ENCODE measurements around the gene MAPK1IP1L. TPM values are rescaled to one million over a fixed set of nuclear protein-coding genes. Genes with fewer than 3 reads are reported as not detected.

MAPK1IP1L gene
- total and polyA plus RNA-seq, 12 donors: 23.6 to 105 (median 77.2) TPM

- 52 to 64% methylated on average over 2 of the region's 2 CpGs for WGBS, 2 donors
- Histone ChIP-seq H3K9me3 (peaks cover 0 to 8% (median 0%) of the 10 kb centered on the region in 11 donors), H3K4me3 (no peak overlapping the region), H3K36me3 (no peaks in the 10 kb centered on the region), H3K27me3 (no peaks in the 10 kb centered on the region), H3K27ac (peak overlapping the region in 7 of 10 donors; percentile 8 to 96 (median 58)), H3K4me1 (peaks cover 5 to 77% (median 72%) of the 10 kb centered on the region in 9 donors)
- intact Hi-C loops (cut with DNase I): loop anchor here in 2 of 10 donors (5.0 kb wide), 1 partner anchor 38 kb away; no protein-coding TSS in a partner anchor
- no peak for DNase-seq
- no peak for TF ChIP-seq CTCF (IDR thresholded peaks at IDR 0.05)
- ATAC-seq: peak in 1 of 8 donors; percentile 6
Measured at GRCh38 chr14:55099756-55100155, 48.3 kb downstream of the MAPK1IP1L start.

- DNase-seq (no peak), ATAC-seq (peak in 1 of 8 donors; percentile 12)
- WGBS, 2 donors: 84 to 91% methylated on average over 5 of the region's 5 CpGs
- intact Hi-C loops (cut with DNase I): loop anchor here in 4 of 10 donors (2.0 to 5.0 kb wide), 4 partner anchors 17 to 36 kb away; no protein-coding TSS in a partner anchor
- Histone ChIP-seq H3K4me1 (peaks cover 10 to 94% (median 85%) of the 10 kb centered on the region in 9 donors), H3K27me3 (no peaks in the 10 kb centered on the region), H3K4me3 (no peak overlapping the region), H3K36me3 (no peaks in the 10 kb centered on the region), H3K9me3 (peaks cover 0 to 10% (median 0%) of the 10 kb centered on the region in 11 donors), H3K27ac (peak overlapping the region in 9 of 10 donors; percentile 82 to 96 (median 88))
- TF ChIP-seq CTCF (IDR thresholded peaks at IDR 0.05): no peak
Measured at GRCh38 chr14:55101698-55102097, 50.3 kb downstream of the MAPK1IP1L start.

- H3K36me3 ChIP-seq: no peaks in the 10 kb centered on the region
- WGBS, 2 donors: 3 to 4% methylated on average over 7 of the region's 7 CpGs
- intact Hi-C loops (cut with DNase I): loop anchor here in 4 of 10 donors (2.0 to 5.0 kb wide), 4 partner anchors 17 to 35 kb away; no protein-coding TSS in a partner anchor
- H3K27ac ChIP-seq: peak overlapping the region; percentile 76 to 96 (median 87)
- peaks cover 0 to 10% (median 0%) of the 10 kb centered on the region in 11 donors for H3K9me3 ChIP-seq
- TF ChIP-seq CTCF (IDR thresholded peaks at IDR 0.05): no peak
- peak; percentile 75 to 93 (median 87) for ATAC-seq
- peak; percentile 75 to 77 for DNase-seq
- H3K4me1 ChIP-seq: peaks cover 10 to 98% (median 85%) of the 10 kb centered on the region in 9 donors
- H3K27me3 ChIP-seq: no peaks in the 10 kb centered on the region
- H3K4me3 ChIP-seq: no peak overlapping the region
Measured at GRCh38 chr14:55102141-55102621, 50.7 kb downstream of the MAPK1IP1L start.

- H3K4me1 ChIP-seq: peaks cover 18 to 98% (median 85%) of the 10 kb centered on the region in 9 donors
- no peak for TF ChIP-seq CTCF (IDR thresholded peaks at IDR 0.05)
- intact Hi-C loops (cut with DNase I): loop anchor here in 4 of 10 donors (2.0 to 5.0 kb wide), 4 partner anchors 16 to 34 kb away; no protein-coding TSS in a partner anchor
- no peaks in the 10 kb centered on the region for H3K36me3 ChIP-seq
- H3K27me3 ChIP-seq: no peaks in the 10 kb centered on the region
- no peak overlapping the region for H3K4me3 ChIP-seq
- DNase-seq (peak; percentile 63 to 72), ATAC-seq (peak; percentile 40 to 82 (median 68))
- peaks cover 0 to 10% (median 0%) of the 10 kb centered on the region in 11 donors for H3K9me3 ChIP-seq
- peak overlapping the region; percentile 76 to 96 (median 87) for H3K27ac ChIP-seq
- 25 to 30% methylated on average over 13 of the region's 13 CpGs for WGBS, 2 donors
Measured at GRCh38 chr14:55103005-55103640, 51.7 kb downstream of the MAPK1IP1L start.
